ENCODE results near the gene GALNT18.

The GALNT18 gene

GRCh38 chr11:11621573-11622339 lies at the start of gene GALNT18:
Gene GALNT18 (minus strand): TSS chr11:11622005.
- no peak for TF ChIP-seq JUND (IDR thresholded peaks at IDR 0.05; ENCODE audit: low read depth)
- in situ Hi-C loops (cut with HindIII; ENCODE audit: low pct_unique_long_range_greater_than_20kb, low sequenced_read_pairs) = no loop called here
- DNase-seq (ENCODE audit: low read depth in 1 of 2, low spot score in 1 of 2) = peak; percentile 85 to 94

GRCh38 chr11:11670574-11670973 lies 48.8 kb upstream of the GALNT18 start:
- in situ Hi-C loops (cut with HindIII; ENCODE audit: low pct_unique_long_range_greater_than_20kb, low sequenced_read_pairs) = no loop called here
- no peak for TF ChIP-seq JUND (IDR thresholded peaks at IDR 0.05; ENCODE audit: low read depth)
- DNase-seq (ENCODE audit: low read depth in 1 of 2, low spot score in 1 of 2) = no peak

GRCh38 chr11:11669233-11669846 lies 47.5 kb upstream of the GALNT18 start:
- in situ Hi-C loops (cut with HindIII; ENCODE audit: low pct_unique_long_range_greater_than_20kb, low sequenced_read_pairs) = no loop called here
- no peak for DNase-seq (ENCODE audit: low read depth in 1 of 2, low spot score in 1 of 2)
- no peak for TF ChIP-seq JUND (IDR thresholded peaks at IDR 0.05; ENCODE audit: low read depth)

GRCh38 chr11:11668781-11669180 lies 47.0 kb upstream of the GALNT18 start:
- in situ Hi-C loops (cut with HindIII; ENCODE audit: low pct_unique_long_range_greater_than_20kb, low sequenced_read_pairs) = no loop called here
- no peak for TF ChIP-seq JUND (IDR thresholded peaks at IDR 0.05; ENCODE audit: low read depth)
- DNase-seq (ENCODE audit: low read depth in 1 of 2, low spot score in 1 of 2) = no peak

- DNase-seq (ENCODE audit: low read depth in 1 of 2, low spot score in 1 of 2) = no peak
- in situ Hi-C loops (cut with HindIII; ENCODE audit: low pct_unique_long_range_greater_than_20kb, low sequenced_read_pairs) = no loop called here
- TF ChIP-seq JUND (IDR thresholded peaks at IDR 0.05; ENCODE audit: low read depth) = no peak
These were observed 46.5 kb upstream of the GALNT18 start for GRCh38 chr11:11668274-11668673.

- TF ChIP-seq JUND (IDR thresholded peaks at IDR 0.05; ENCODE audit: low read depth) = no peak
- peak in 1 of 2 experiments; percentile 54 for DNase-seq (ENCODE audit: low read depth in 1 of 2, low spot score in 1 of 2)
These were observed 45.3 kb upstream of the GALNT18 start for GRCh38 chr11:11667056-11667455.

GRCh38 chr11:11665407-11665806 lies 43.6 kb upstream of the GALNT18 start:
- in situ Hi-C loops (cut with HindIII; ENCODE audit: low pct_unique_long_range_greater_than_20kb, low sequenced_read_pairs) = no loop called here
- DNase-seq (ENCODE audit: low read depth in 1 of 2, low spot score in 1 of 2) = no peak
- no peak for TF ChIP-seq JUND (IDR thresholded peaks at IDR 0.05; ENCODE audit: low read depth)

More at GRCh38 chr11:11667056-11667455, 45.3 kb upstream of the GALNT18 start:
- in situ Hi-C loops (cut with HindIII; ENCODE audit: low pct_unique_long_range_greater_than_20kb, low sequenced_read_pairs) = no loop called here

- in situ Hi-C loops (cut with HindIII; ENCODE audit: low pct_unique_long_range_greater_than_20kb, low sequenced_read_pairs) = no loop called here
- no peak for DNase-seq (ENCODE audit: low read depth in 1 of 2, low spot score in 1 of 2)
- no peak for TF ChIP-seq JUND (IDR thresholded peaks at IDR 0.05; ENCODE audit: low read depth)
These were observed 42.1 kb upstream of the GALNT18 start for GRCh38 chr11:11663907-11664306.

GRCh38 chr11:11662578-11662977 lies 40.8 kb upstream of the GALNT18 start:
- no peak for TF ChIP-seq JUND (IDR thresholded peaks at IDR 0.05; ENCODE audit: low read depth)
- in situ Hi-C loops (cut with HindIII; ENCODE audit: low pct_unique_long_range_greater_than_20kb, low sequenced_read_pairs) = no loop called here
- no peak for DNase-seq (ENCODE audit: low read depth in 1 of 2, low spot score in 1 of 2)

GRCh38 chr11:11661326-11662040 lies 39.7 kb upstream of the GALNT18 start:
- TF ChIP-seq JUND (IDR thresholded peaks at IDR 0.05; ENCODE audit: low read depth) = no peak
- no peak for DNase-seq (ENCODE audit: low read depth in 1 of 2, low spot score in 1 of 2)
- in situ Hi-C loops (cut with HindIII; ENCODE audit: low pct_unique_long_range_greater_than_20kb, low sequenced_read_pairs) = no loop called here

- in situ Hi-C loops (cut with HindIII; ENCODE audit: low pct_unique_long_range_greater_than_20kb, low sequenced_read_pairs) = no loop called here
- no peak for DNase-seq (ENCODE audit: low read depth in 1 of 2, low spot score in 1 of 2)
- no peak for TF ChIP-seq JUND (IDR thresholded peaks at IDR 0.05; ENCODE audit: low read depth)
These were observed 38.5 kb upstream of the GALNT18 start for GRCh38 chr11:11660363-11660740.

- in situ Hi-C loops (cut with HindIII; ENCODE audit: low pct_unique_long_range_greater_than_20kb, low sequenced_read_pairs) = no loop called here
- no peak for TF ChIP-seq JUND (IDR thresholded peaks at IDR 0.05; ENCODE audit: low read depth)
- DNase-seq (ENCODE audit: low read depth in 1 of 2, low spot score in 1 of 2) = peak in 1 of 2 experiments; percentile 14
These were observed 38.0 kb upstream of the GALNT18 start for GRCh38 chr11:11659567-11660362.

Measured in T47D (cell line).